ENCODE measurements around the gene PLA2G12A.

GRCh38 chr4:109673303-109673702, 56.6 kb downstream of the PLA2G12A start:
- TF ChIP-seq EZH2 (IDR thresholded peaks at IDR 0.05; ENCODE audit: borderline replicate concordance, low read depth, low read length, severe bottlenecking) (no peak), CTCF (IDR thresholded peaks at IDR 0.05; ENCODE audit: borderline replicate concordance, extremely low read depth, low read length, poor library complexity, severe bottlenecking) (no peak)
